NCI-H526 treated with DMSO at 0.1 percent for 48 hours (cell line): Measurements from ENCODE around the gene POLD2.

Experiments used
- DNase-seq: peaks from one replicate; lab custom pipeline; 2025; lab: John Stamatoyannopoulos, UW

The POLD2 gene

DNA sequence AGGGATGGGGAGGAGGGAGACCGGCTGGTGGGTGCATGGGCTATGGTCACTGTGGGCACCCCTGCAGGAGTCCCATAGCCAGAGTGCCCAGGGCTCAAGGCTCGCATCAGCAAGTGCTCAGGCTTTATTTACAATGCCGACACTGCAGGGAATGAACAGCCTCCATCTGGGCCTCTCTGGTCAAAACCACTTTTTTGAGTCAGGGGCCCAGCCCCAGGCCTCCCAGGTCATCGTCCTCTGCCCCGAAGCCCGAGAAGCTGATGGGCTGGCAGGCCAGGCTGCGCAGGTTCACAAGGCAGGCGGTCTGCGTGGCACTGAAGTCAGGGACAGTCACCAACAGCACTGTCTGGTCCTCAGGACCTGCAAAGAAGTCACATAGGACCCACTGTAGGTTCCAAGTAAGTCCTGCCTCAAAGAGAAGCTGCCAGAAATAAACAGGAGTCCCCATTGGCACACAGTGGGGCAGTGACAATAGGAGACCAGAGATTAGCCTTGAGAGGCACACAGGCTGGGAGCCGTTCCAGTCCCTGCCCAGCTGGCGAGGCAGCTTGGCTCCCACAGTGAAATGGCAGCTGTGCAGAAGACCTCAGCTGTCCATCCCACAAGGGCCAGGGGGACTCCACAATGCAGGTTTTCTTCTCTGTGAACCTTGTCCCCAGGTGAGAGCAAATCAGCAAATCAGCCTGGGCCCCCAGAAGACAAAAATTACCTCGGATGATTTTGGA, 8.6 kb downstream of the POLD2 start:
- DNase-seq: no peak

DNA sequence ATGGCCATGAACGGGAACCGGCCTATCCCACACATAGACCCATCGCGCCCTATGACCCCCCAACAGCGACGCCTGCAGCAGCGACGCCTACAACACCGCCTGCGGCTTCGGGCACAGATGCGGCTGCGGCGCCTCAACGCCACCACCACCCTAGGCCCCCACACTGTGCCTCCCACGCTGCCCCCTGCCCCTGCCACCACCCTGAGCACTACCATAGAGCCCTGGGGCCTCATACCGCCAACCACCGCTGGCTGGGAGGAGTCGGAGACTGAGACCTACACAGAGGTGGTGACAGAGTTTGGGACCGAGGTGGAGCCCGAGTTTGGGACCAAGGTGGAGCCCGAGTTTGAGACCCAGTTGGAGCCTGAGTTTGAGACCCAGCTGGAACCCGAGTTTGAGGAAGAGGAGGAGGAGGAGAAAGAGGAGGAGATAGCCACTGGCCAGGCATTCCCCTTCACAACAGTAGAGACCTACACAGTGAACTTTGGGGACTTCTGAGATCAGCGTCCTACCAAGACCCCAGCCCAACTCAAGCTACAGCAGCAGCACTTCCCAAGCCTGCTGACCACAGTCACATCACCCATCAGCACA, 9.5 kb downstream of the POLD2 start:
- no peak for DNase-seq

DNA sequence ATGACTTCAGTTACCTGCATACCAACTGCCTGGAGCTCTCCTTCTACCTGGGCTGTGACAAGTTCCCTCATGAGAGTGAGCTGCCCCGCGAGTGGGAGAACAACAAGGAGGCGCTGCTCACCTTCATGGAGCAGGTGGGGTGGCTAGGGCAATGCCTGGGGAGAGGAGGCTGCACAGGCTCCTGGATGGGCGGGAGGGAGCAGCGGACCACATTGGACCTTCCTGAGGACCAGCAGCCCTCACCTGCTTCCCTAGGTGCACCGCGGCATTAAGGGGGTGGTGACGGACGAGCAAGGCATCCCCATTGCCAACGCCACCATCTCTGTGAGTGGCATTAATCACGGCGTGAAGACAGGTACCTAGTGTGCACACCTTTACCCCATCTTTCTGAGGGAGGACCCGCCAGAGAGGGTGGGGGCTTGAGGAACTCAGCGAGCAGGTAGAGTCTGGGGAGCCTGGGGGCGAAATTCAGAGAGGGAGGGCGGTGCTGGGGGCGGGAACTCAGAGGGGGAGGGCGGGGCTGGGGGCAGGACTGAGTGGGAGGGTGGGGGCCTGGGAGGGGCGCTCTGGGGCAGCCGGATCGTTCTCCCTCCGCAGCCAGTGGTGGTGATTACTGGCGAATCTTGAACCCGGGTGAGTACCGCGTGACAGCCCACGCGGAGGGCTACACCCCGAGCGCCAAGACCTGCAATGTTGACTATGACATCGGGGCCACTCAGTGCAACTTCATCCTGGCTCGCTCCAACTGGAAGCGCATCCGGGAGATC, 10.2 kb downstream of the POLD2 start:
- no peak for DNase-seq

DNA sequence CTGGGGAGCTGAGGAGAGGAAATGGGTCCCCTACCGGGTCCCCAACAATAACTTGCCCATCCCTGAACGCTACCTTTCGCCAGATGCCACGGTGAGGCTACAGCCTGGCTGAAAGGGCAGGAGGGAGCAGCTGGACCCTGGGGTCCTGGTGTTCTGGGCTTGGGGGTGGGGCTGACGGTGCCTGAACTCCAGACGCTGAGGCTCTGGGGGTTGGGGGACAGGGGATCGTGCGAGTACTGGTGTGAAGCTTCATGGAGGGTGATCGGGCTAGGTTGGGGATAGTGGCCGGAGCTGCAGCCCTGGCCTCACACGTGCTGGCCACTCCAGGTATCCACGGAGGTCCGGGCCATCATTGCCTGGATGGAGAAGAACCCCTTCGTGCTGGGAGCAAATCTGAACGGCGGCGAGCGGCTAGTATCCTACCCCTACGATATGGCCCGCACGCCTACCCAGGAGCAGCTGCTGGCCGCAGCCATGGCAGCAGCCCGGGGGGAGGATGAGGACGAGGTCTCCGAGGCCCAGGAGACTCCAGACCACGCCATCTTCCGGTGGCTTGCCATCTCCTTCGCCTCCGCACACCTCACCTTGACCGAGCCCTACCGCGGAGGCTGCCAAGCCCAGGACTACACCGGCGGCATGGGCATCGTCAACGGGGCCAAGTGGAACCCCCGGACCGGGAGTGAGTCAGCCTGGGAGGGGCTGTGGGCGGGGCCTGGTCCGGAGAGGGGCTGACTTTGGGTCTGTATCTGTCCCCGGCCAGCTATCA, 10.9 kb downstream of the POLD2 start:
- DNase-seq: peak; percentile 21

DNA sequence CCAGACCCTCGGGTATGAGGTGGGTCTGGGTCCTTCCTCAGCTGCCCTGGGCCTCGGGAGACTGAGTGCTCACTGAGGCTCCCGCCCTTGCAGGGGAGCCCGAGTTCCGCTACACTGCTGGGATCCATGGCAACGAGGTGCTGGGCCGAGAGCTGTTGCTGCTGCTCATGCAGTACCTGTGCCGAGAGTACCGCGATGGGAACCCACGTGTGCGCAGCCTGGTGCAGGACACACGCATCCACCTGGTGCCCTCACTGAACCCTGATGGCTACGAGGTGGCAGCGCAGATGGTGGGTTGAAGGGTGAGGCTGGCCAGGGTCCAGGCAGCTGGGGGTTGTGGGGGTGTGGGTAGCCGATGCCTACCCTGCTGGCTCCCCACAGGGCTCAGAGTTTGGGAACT, 11.6 kb downstream of the POLD2 start:
- DNase-seq: no peak

DNA sequence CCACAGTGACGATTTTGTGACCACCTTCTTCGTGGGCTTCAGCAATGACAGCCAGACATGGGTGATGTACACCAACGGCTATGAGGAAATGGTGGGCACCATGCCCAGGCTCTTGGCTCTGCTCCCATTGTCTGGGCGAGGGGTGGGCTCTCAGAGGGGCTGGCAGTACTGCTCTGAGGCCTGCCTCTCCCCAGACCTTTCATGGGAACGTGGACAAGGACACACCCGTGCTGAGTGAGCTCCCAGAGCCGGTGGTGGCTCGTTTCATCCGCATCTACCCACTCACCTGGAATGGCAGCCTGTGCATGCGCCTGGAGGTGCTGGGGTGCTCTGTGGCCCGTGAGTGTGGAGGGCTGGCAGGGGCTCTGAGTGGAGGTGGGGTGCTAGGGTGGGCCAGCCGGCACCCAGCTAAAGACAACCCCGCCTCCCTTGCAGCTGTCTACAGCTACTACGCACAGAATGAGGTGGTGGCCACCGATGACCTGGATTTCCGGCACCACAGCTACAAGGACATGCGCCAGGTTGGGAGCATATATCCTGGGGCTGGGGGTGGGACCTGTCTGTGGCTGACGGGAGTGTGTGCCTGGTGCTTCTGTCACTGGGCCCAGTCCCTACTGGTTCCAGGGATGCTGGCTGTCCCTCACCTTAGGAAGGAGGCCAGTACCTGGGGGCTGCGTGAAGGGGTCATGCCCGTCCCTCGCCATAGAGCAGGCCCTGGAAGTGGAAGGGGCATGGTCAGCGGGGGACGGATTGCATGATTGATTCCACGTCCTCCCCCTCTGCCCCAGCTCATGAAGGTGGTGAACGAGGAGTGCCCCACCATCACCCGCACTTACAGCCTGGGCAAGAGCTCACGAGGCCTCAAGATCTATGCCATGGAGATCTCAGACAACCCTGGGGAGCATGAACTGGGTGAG, 12.4 kb downstream of the POLD2 start:
- no peak for DNase-seq

DNA sequence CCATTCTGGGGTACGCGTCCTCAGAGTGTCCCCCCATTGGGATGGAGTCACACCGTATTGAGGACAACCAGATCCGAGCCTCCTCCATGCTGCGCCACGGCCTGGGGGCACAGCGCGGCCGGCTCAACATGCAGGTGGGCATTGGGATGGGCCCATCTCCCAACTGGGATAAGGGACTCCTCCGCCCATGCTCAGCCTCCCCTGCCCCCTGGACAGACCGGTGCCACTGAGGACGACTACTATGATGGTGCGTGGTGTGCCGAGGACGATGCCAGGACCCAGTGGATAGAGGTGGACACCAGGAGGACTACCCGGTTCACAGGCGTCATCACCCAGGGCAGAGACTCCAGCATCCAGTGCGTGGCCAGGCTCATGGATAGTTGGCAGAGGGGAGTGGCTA, 13.4 kb downstream of the POLD2 start:
- DNase-seq: no peak

DNA sequence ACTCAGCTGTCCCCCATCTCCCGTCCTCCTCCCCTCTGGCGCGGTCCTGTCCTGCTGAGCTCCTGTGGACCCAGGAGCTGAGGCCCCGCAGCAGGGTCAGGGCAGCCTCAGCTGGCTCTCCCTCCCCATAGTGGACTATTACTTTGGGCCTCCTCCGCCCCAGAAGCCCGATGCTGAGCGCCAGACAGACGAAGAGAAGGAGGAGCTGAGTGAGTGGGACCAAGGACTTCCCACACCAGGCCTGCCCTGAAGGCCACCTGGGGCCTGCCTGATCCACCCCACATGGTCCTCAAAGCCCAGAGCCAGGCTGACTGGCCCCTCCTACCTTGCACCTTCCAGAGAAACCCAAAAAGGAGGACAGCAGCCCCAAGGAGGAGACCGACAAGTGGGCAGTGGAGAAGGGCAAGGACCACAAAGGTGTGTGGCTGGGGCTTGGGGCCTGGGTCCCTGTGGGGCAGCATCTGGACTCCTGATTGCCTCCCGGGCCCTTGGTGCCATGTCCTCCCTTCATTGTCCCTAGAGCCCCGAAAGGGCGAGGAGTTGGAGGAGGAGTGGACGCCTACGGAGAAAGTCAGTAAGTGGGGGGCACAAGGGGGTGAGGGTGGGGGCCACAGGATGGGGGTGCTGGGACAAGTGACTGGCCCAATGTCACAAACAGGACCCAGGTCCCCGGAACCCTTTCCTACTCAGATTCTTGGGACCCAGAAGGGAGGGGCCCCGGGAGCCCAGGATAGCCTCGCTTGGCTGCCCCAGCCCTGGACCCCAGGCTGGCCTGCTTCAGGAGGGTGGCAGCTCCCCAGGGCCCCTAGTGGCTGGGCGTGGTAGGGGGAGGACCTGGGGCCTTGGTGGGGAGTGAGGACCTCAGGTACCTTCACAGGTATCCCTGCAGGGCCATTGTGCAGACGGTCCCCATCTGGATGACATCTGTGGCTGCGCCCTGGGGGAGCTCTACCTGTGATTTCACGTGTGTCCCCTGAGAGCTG, 14.3 kb downstream of the POLD2 start:
- no peak for DNase-seq

DNA sequence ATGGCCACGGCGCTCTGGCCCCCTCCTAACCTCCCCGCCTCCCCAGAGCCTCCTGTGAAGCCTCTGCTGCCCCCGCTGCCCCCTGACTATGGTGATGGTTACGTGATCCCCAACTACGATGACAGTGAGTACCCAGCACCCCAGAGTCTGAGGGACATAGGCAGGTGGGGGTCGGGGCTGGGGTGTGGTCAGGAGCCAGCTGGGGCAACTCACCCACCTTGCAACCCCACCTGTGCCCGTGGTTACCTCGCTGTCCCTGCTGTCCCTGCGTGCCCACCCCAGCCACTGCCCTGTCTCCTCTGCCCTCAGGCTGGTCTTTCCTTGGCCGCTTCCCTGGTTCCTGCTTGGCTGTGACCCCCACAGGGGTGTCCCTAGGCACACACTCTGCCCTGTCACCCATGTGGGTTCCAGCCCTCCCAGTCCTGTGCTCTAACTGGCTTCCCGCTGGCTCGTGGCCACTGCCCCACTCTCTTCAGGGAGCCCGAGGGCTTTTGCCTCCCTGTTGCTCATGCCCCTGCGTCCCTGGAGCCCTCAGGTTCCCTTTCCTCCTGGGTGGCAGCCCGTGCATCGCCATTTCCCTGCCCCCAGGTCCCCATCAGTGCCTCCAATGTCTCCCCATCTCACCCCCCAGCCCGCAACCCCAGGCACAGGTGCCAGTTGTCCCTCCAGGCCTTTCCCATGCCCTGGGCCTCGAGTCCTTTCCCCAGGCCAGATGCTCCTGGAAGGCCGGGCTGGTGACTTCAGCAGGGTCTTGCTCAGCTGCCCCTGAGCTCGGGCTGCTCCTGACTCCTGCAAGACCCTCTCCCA, 15.2 kb downstream of the POLD2 start:
- DNase-seq: no peak

DNA sequence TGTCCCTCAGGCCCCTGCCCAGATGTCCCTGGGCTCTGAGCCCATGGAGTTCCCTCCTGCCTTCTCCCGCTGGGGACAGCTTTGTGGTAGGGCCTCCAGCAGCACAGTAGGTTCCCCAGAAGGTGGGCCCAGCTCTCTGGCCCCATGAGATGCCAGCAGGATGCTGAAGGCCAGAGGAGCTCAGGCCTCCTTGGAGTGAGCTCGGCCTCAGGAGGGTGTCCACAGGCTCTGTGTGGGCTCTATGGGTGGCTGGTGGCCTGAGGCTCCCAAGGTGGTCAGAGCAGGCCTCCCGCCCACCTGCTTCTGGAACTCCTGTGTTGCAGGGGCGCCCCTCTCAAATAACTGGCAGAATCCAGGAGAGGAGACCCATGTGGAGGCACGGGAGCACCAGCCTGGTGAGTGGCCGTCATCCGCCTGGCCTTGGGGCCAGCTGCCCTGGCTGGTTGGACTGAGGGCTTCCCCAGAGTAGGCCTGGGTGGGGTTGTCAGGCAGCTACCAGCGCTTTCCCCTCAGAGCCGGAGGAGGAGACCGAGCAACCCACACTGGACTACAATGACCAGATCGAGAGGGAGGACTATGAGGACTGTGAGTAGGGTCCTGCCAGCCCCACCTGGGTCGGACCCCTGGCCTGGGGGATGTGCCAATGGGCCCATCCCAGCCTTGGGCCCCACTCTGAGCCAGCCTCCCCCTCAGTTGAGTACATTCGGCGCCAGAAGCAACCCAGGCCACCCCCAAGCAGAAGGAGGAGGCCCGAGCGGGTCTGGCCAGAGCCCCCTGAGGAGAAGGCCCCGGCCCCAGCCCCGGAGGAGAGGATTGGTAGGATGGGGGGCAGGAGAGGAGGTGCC, 16.0 kb downstream of the POLD2 start:
- no peak for DNase-seq

DNA sequence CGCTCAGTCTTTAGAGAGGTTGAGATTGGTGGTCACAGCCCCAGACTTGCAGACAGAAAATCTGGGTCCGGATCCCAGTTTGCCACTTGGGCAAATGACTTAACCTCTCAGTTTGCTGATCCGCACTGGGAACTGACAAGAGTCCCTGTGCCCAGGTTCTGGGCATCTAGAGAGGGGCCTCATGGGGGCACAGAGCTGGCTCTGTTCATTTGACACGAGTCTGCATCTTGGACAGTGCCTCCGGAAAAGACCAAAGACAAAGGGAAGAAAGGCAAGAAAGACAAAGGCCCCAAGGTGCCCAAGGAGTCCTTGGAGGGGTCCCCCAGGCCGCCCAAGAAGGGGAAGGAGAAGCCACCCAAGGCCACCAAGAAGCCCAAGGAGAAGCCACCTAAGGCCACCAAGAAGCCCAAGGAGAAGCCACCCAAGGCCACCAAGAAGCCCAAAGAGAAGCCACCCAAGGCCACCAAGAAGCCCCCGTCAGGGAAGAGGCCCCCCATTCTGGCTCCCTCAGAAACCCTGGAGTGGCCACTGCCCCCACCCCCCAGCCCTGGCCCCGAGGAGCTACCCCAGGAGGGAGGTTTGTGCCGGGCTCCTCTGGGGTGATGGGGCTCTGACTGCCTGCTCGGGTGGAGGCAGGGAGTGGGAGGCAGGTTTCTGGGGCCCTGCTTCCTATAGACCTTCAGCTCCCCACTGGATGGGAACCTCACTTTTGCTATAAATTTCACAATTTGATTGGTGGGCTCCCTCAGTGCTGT, 16.9 kb downstream of the POLD2 start:
- DNase-seq: no peak

DNA sequence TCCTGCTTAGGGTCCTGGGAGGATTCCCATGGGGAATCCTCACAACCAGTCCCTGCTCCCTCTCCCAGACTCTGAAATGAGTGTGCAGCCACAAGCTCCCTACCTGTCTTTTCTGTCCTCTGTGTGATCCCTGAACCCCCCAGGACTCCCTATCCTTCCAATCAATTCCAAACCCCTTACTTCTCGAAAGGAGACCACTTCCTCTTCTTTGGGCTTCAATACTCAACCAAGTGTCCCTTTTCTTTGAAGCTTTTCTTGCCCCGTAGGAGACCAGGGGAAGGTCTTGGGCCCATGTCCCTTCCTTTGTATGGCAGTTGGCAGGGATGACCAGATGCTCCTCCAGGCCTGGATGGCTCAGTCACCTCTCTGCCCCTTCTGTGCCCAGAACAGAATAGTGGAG, 17.5 kb downstream of the POLD2 start:
- no peak for DNase-seq

DNA sequence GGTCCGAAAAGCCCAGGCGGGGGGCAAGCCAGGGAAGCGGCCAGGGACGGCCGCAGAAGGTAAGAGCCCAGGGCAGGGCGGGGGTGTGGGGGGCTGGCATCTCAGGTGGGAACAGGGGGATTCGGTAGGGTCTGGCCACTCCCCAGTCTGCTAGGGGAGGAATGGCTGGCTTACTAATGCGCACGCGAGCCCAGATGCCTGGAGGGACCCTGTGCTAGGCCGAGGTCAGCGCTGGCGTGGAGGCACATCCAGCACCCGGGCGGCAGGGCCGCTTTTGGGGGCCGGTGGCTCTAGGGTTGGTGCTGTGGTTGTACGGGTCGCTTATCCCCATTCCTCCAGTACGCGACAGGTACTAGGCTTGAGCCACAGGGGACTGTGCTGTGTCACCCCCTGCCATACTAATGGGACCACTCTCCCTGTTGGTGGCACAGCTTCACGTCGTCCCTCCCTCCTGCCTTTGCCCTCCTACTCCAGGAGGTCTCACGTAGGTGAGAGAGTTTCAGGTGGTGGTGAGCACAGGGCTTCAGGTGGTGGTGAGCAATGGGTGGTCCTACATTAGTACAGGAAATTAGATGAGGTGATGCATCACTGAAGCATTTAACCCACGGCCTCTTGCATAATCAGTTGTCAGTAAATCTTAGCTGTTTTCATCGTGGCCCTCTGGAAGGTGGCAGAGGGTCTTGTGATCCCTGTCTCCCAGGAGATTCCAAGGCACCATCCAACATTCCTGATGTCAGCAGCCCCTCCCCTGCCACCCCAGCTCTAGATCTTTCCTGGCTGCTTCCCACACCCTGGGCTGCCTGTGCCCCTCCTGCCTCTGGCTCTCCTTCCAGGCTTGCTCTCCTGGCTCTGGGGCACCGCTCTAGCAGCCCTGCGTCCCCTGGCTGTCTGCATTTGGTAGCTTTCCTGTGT, 18.2 kb downstream of the POLD2 start:
- no peak for DNase-seq

DNA sequence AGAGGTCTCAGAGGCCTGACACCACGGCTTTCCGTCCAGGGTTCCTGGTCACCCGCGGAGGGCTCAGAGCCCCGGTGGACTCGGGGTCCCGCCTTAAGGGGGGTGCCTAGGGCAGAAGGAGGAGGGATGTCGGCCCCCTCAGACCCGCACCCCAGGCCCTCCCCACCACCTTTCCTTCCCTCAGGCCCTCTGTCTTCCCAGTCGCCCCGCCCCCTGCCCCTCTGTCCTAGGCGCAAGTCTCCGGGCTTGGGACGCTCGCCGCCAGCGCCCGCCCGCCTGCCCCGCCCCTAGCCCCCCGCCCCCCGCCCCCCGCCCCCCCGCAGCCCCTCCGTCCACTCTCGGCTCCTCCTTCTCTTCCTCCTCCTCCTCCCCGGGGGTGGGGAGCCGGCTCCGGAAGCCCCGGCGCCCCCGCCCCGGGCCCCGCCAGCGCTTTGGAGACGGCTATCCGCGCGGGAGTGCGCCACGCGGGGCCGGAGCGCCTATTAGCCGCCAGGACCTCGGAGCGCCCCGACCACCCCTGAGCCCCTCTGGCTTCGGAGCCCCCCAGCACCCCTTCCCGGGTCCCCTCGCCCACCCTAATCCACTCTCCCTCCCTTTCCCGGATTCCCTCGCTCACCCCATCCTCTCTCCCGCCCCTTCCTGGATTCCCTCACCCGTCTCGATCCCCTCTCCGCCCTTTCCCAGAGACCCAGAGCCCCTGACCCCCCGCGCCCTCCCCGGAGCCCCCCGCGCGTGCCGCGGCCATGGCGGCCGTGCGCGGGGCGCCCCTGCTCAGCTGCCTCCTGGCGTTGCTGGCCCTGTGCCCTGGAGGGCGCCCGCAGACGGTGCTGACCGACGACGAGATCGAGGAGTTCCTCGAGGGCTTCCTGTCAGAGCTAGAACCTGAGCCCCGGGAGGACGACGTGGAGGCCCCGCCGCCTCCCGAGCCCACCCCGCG, 19.2 kb downstream of the POLD2 start, which contains the start of gene AEBP1:
Gene AEBP1 (plus strand): TSS at position 423 of the 937 bp plus-strand sequence. CDS start 321 bp downstream, at position 744.
- DNase-seq: no peak

DNA sequence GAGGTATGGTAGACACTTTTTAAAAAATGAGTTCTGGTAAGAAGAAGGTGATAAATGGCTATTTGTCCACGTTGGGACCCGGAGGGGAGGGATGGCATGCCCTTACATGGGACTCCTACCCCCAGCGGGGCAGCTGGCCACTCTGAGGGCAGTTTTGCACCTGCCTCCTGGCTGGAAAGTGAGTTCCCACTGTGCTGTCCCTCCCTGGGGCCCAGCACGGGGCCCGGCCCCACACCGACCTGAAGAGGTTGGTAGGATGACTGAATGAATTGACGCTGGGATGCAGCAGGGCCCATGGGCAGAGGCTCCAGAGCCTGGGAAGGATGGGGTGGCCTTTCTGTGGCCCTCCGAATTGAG, 19.8 kb downstream of the POLD2 start:
- no peak for DNase-seq
